Keratinocyte (primary cell): ENCODE results near the gene PHAF1.

ENCODE experiments used
- CTCF ChIP-seq, 3 experiments: IDR thresholded peaks in 1 of 3; conservative IDR thresholded peaks in 1 of 3; optimal IDR thresholded peaks in 1 of 3; 2 replicates in 2 of 3; 3 replicates in 1 of 3; pipeline versions ENCODE3 to v1.5.1; 2011; ENCODE audit warnings: low read length in 3 of 3, mild to moderate bottlenecking in 3 of 3, moderate library complexity in 2 of 3, control low read depth in 1 of 3, inconsistent platforms in 1 of 3; ENCODE audit not compliant: insufficient read depth in 2 of 3; ENCODE audit errors: extremely low read depth in 1 of 3
- EZH2 ChIP-seq: IDR thresholded peaks from one replicate; pipeline ENCODE4 v1.6.1; 2012; ENCODE audit warnings: inconsistent platforms, mild to moderate bottlenecking, low read length, moderate library complexity

- TF ChIP-seq CTCF (optimal IDR thresholded peaks at IDR 0.05 in 1 of 3, IDR thresholded peaks at IDR 0.05 in 1 of 3, conservative IDR thresholded peaks at IDR 0.05 in 1 of 3; ENCODE audit: extremely low read depth in 1 of 3, insufficient read depth in 2 of 3, low read length in 3 of 3) (no peak), EZH2 (no peak)
These were observed 51.9 kb downstream of the PHAF1 start for GRCh38 chr16:67161595-67162058.
